ENCODE measurements around the gene ADCY5.

ADCY5 gene

GRCh38 chr3:123459862-123460261 is 11.0 kb upstream of the ADCY5 start:
- no peak for DNase-seq (ENCODE audit: low read depth)
- no peak overlapping the region for H3K4me3 ChIP-seq (ENCODE audit: low read depth, low read length)
- TF ChIP-seq CTCF (IDR thresholded peaks at IDR 0.05; ENCODE audit: low read depth, low read length, missing control alignments) = no peak

GRCh38 chr3:123458255-123458654 is 9.4 kb upstream of the ADCY5 start:
- no peak for DNase-seq (ENCODE audit: low read depth)
- H3K4me3 ChIP-seq (ENCODE audit: low read depth, low read length) = no peak overlapping the region
- TF ChIP-seq CTCF (IDR thresholded peaks at IDR 0.05; ENCODE audit: low read depth, low read length, missing control alignments) = no peak

GRCh38 chr3:123457841-123458240 is 9.0 kb upstream of the ADCY5 start:
- TF ChIP-seq CTCF (IDR thresholded peaks at IDR 0.05; ENCODE audit: low read depth, low read length, missing control alignments) = no peak
- no peak for DNase-seq (ENCODE audit: low read depth)
- no peak overlapping the region for H3K4me3 ChIP-seq (ENCODE audit: low read depth, low read length)

GRCh38 chr3:123453675-123454074 is 4.8 kb upstream of the ADCY5 start:
- no peak for DNase-seq (ENCODE audit: low read depth)
- no peak for TF ChIP-seq CTCF (IDR thresholded peaks at IDR 0.05; ENCODE audit: low read depth, low read length, missing control alignments)
- no peak overlapping the region for H3K4me3 ChIP-seq (ENCODE audit: low read depth, low read length)

GRCh38 chr3:123451186-123451585 is 2.3 kb upstream of the ADCY5 start:
- DNase-seq (ENCODE audit: low read depth) = no peak
- no peak overlapping the region for H3K4me3 ChIP-seq (ENCODE audit: low read depth, low read length)
- TF ChIP-seq CTCF (IDR thresholded peaks at IDR 0.05; ENCODE audit: low read depth, low read length, missing control alignments) = no peak

GRCh38 chr3:123449997-123450604 is 1.2 kb upstream of the ADCY5 start:
- no peak for TF ChIP-seq CTCF (IDR thresholded peaks at IDR 0.05; ENCODE audit: low read depth, low read length, missing control alignments)
- no peak for DNase-seq (ENCODE audit: low read depth)

More at GRCh38 chr3:123449997-123450604, 1.2 kb upstream of the ADCY5 start:
- no peak overlapping the region; the same call in 1 of the 2 replicates for H3K4me3 ChIP-seq (ENCODE audit: low read depth, low read length)

All from GM12864 (cell line).